ENCODE results near the gene PDE6A.

The PDE6A gene

DNA sequence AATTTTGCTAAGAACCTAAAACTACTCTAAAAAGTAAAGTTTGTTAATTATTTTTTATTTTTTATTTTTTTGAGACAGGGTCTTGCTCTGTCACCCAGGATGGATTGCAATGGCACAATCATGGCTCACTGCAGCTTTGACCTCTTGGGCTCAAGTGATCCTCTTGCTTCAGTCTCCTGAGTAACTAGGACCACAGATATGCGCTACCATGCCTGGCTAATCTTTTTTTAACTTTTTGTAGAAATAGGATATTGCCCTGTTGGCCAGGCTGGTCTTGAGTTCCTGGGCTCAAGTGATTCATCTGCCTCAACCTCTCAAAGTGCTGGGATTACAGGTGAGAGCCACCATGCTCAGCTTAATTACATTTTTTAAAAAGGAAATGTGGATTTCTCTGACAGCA lies 45.8 kb downstream of the PDE6A start:
- no peak for TF ChIP-seq POLR2A (IDR thresholded peaks at IDR 0.05; ENCODE audit: extremely low read depth, insufficient read length)
- TF ChIP-seq, protein P1, sequence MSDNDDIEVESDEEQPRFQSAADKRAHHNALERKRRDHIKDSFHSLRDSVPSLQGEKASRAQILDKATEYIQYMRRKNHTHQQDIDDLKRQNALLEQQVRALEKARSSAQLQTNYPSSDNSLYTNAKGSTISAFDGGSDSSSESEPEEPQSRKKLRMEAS (IDR thresholded peaks at IDR 0.05; ENCODE audit: low read depth, low read length): no peak
- TF ChIP-seq, protein P2, sequence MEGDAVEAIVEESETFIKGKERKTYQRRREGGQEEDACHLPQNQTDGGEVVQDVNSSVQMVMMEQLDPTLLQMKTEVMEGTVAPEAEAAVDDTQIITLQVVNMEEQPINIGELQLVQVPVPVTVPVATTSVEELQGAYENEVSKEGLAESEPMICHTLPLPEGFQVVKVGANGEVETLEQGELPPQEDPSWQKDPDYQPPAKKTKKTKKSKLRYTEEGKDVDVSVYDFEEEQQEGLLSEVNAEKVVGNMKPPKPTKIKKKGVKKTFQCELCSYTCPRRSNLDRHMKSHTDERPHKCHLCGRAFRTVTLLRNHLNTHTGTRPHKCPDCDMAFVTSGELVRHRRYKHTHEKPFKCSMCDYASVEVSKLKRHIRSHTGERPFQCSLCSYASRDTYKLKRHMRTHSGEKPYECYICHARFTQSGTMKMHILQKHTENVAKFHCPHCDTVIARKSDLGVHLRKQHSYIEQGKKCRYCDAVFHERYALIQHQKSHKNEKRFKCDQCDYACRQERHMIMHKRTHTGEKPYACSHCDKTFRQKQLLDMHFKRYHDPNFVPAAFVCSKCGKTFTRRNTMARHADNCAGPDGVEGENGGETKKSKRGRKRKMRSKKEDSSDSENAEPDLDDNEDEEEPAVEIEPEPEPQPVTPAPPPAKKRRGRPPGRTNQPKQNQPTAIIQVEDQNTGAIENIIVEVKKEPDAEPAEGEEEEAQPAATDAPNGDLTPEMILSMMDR (IDR thresholded peaks at IDR 0.05; ENCODE audit: low read depth, low read length): no peak
- TF ChIP-seq MYC (IDR thresholded peaks at IDR 0.05; ENCODE audit: low read depth, low read length): no peak
- no peak overlapping the region for H3K4me3 ChIP-seq (ENCODE audit: low read depth, low read length)
- DNase-seq (ENCODE audit: low read depth): no peak

DNA sequence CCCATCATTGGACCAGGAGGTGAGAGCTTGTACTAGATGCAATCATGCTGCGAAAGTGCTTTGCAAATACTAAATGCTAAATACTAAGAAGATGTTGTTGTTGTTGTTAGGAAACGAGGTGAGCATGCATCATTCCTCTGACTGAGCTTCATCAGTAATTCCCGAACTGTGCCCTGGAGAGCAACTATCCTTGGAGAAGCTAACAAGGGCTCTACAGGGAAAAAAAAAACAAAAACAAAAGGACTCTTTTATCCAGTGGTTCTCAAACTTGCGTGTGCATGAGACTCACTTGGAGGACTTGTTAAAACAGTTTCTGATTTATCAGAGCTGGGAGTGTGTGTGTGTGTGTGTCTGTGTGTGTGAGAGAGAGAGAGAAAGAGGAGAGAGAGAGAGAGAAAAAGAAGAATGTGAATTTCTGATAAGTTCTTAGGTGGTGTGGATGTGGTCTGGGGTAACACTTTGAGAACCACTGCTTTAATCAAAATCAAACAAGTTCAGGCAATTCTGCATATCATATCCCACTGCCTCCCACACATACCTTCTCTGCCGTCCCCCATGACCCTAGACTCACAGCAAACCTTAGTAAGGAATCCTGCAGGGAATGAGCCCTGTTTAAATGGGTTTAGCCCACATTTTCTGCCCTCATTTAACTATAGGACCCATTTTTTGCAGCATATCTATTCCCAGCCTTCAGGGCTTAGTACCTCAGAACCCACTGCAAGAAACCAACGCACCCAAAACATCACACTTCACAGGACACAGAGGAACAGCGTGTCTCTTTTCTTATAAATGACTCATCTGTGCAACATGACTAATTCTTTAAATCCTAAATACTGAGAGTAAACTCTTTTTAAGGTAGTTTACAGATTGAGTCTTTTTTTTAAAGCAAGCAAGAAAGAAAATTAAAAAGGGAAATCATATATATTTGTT lies 48.9 kb downstream of the PDE6A start:
- no peak for DNase-seq (ENCODE audit: low read depth)
- TF ChIP-seq, protein P2 (IDR thresholded peaks at IDR 0.05; ENCODE audit: low read depth, low read length): no peak
- TF ChIP-seq, protein P1 (IDR thresholded peaks at IDR 0.05; ENCODE audit: low read depth, low read length): no peak
- TF ChIP-seq MYC (IDR thresholded peaks at IDR 0.05; ENCODE audit: low read depth, low read length): no peak
- no peak for TF ChIP-seq POLR2A (IDR thresholded peaks at IDR 0.05; ENCODE audit: extremely low read depth, insufficient read length)
- no peak overlapping the region for H3K4me3 ChIP-seq (ENCODE audit: low read depth, low read length)

DNA sequence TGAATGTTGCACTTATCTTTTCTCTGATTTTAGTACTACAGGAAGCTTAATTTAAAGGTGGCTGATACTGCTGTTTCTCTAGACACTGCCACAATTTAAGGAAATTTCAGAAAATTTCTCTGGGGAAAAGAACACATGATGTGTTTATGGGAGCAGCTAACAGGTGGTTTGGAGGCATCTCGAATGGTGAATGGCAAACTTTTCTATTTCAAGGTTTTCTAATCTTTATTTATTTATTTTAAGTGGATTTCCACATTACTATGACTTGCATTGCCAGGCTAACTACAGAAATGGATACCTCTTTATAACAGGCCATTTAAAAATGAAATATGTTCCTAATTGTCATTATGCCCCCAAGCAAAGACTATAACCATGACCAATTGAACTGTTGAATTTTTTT lies 50.4 kb downstream of the PDE6A start:
- no peak overlapping the region for H3K4me3 ChIP-seq (ENCODE audit: low read depth, low read length)
- no peak for TF ChIP-seq POLR2A (IDR thresholded peaks at IDR 0.05; ENCODE audit: extremely low read depth, insufficient read length)
- TF ChIP-seq, protein P1 (IDR thresholded peaks at IDR 0.05; ENCODE audit: low read depth, low read length): no peak
- TF ChIP-seq MYC (IDR thresholded peaks at IDR 0.05; ENCODE audit: low read depth, low read length): no peak
- TF ChIP-seq, protein P2 (IDR thresholded peaks at IDR 0.05; ENCODE audit: low read depth, low read length): no peak
- DNase-seq (ENCODE audit: low read depth): no peak

DNA sequence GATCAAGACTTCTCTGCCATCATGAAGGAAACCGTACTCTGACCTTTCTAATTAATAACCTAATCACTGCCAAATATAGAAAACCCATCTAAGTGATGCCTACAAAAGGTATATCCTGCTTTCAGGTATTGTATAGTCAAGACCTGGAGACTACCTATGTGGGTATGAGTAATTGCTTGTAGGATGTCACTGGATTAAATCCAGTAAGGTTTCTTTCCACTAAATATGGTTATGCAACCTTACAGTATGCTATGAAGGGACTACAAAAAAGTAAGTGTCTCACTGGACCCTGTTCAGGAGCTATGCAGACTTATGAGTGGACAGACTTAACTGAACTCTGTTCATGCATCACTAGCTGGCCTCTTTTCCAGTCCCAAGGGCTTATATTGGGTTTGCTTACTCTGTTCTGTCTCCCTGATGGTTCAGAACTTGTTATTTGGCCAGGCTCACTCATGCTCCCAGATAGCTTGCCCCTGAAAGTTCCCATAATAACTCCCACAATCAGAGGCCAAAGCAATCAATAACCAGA lies 51.1 kb downstream of the PDE6A start:
- no peak overlapping the region for H3K4me3 ChIP-seq (ENCODE audit: low read depth, low read length)
- no peak for TF ChIP-seq MYC (IDR thresholded peaks at IDR 0.05; ENCODE audit: low read depth, low read length)
- TF ChIP-seq, protein P1 (IDR thresholded peaks at IDR 0.05; ENCODE audit: low read depth, low read length): no peak
- TF ChIP-seq POLR2A (IDR thresholded peaks at IDR 0.05; ENCODE audit: extremely low read depth, insufficient read length): no peak
- TF ChIP-seq, protein P2 (IDR thresholded peaks at IDR 0.05; ENCODE audit: low read depth, low read length): no peak
- no peak for DNase-seq (ENCODE audit: low read depth)

DNA sequence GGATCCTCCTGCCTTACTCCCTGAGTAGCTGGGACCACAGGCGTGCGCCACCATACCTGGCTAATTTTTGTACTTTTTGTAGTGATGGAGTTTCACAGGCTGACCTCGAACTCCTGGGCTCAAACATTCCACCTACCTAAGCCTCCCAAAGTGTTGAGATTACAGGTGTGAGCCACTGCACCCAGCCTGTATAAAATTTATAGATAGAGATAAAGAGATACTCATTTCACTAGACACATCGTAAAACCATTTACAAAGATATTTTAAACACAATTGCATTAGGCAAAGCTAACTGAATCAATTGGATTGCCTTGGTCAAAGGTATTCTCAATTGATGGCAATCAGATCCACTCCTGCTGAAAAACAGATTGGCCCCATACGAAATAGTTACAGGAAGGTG lies 52.0 kb downstream of the PDE6A start:
- no peak overlapping the region for H3K4me3 ChIP-seq (ENCODE audit: low read depth, low read length)
- TF ChIP-seq MYC (IDR thresholded peaks at IDR 0.05; ENCODE audit: low read depth, low read length) (no peak), POLR2A (IDR thresholded peaks at IDR 0.05; ENCODE audit: extremely low read depth, insufficient read length) (no peak)
- TF ChIP-seq, protein P2 (IDR thresholded peaks at IDR 0.05; ENCODE audit: low read depth, low read length): no peak
- TF ChIP-seq, protein P1 (IDR thresholded peaks at IDR 0.05; ENCODE audit: low read depth, low read length): no peak
- DNase-seq (ENCODE audit: low read depth): no peak

Measured in NB4 (cell line).